Activated naive CD4-positive, alpha-beta T cell treated with anti-CD3 and anti-CD28 coated beads, Interleukin-2, amount 50 U/mL, for 72 hours (primary cell): ENCODE data around the gene GABBR1. TPM values are rescaled to one million over a fixed set of nuclear protein-coding genes. Genes with fewer than 3 reads are reported as not detected.
"Not testable (repeated sequence)": the region's sequence is repeated elsewhere in the genome, so short reads cannot be mapped to it uniquely, and the experiment has no call there.

Source experiments
- ATAC-seq, 2 donors: fragments of 150-1000 bp; cut with Tn5 transposase; 2 replicates each; pipeline ENCODE4 v1.10.0; 2021; ENCODE audit warnings: mild to moderate bottlenecking in 2 of 2, moderate library complexity in 2 of 2
- DNase-seq, 2 donors: peaks; one replicate each; pipeline ENCODE4 v3.0.0; 2021 to 2022; ENCODE audit warnings: low spot score in 2 of 2
- H3K27ac Mint-ChIP-seq, 2 donors: one replicate each; pipeline ENCODE4 v1.8.0; 2022; ENCODE audit warnings: mild to moderate bottlenecking in 2 of 2, mixed read lengths in 2 of 2
- H3K36me3 Mint-ChIP-seq, 2 donors: one replicate each; pipeline ENCODE4 v1.8.0; 2022; ENCODE audit warnings: mixed read lengths in 2 of 2
- H3K9me3 Mint-ChIP-seq, 2 donors: one replicate each; pipeline ENCODE4 v1.8.0; 2022; ENCODE audit warnings: mixed read lengths in 2 of 2
- total RNA-seq, 2 donors: library from RNA; stranded (reverse); gene quantifications; one replicate each; pipeline ENCODE4 v1.2.3, GENCODE V29; 2022

Gene GABBR1
- total RNA-seq, result 10 to 100 TPM; 21.7 to 25.3 TPM

GRCh38 chr6:29632789-29633533 lies at the start of gene GABBR1:
Gene GABBR1 (minus strand): TSS chr6:29633183. CDS start chr6:29632385, 798 bp downstream.
- Mint-ChIP-seq H3K27ac (peak within 1 kb of the TSS; percentile 73 to 83), H3K36me3 (no peaks in the 10 kb centered on the region), H3K9me3 (no peaks in the 10 kb centered on the region)
- peak; percentile 86 to 90 for ATAC-seq
- peak; percentile 70 to 80 for DNase-seq

GRCh38 chr6:29681811-29682210 lies 48.8 kb upstream of the GABBR1 start:
- no peak for DNase-seq
- no peaks in the 10 kb centered on the region for H3K9me3 Mint-ChIP-seq
- no peak for ATAC-seq
- H3K36me3 Mint-ChIP-seq, result no peaks in the 10 kb centered on the region
- no peak overlapping the region for H3K27ac Mint-ChIP-seq

- H3K9me3 Mint-ChIP-seq, result no peaks in the 10 kb centered on the region
- peak within 1 kb of the TSS in 1 of 2 donors; percentile 74 for H3K27ac Mint-ChIP-seq
- no peaks in the 10 kb centered on the region for H3K36me3 Mint-ChIP-seq
- DNase-seq, result no peak
- ATAC-seq, result peak in 1 of 2 donors; percentile 67
Observed at GRCh38 chr6:29680904-29681303, 47.9 kb upstream of the GABBR1 start, which contains the start of gene ZFP57. Gene ZFP57 (minus strand): TSS chr6:29681152. CDS start chr6:29677003, 4,149 bp downstream.

- H3K27ac Mint-ChIP-seq, result peak overlapping the region in 1 of 2 donors; percentile 74
- peak in 1 of 2 donors; percentile 50 for ATAC-seq
Observed at GRCh38 chr6:29680416-29680815, 47.4 kb upstream of the GABBR1 start.

GRCh38 chr6:29679962-29680361 lies 47.0 kb upstream of the GABBR1 start:
- no peaks in the 10 kb centered on the region for H3K9me3 Mint-ChIP-seq
- ATAC-seq, result peak in 1 of 2 donors; percentile 62
- H3K27ac Mint-ChIP-seq, result peak overlapping the region in 1 of 2 donors; percentile 74
- DNase-seq, result no peak
- H3K36me3 Mint-ChIP-seq, result no peaks in the 10 kb centered on the region

More at GRCh38 chr6:29680416-29680815, 47.4 kb upstream of the GABBR1 start:
- no peak for DNase-seq
- Mint-ChIP-seq H3K9me3 (no peaks in the 10 kb centered on the region), H3K36me3 (no peaks in the 10 kb centered on the region)

- DNase-seq (no peak), ATAC-seq (peak; percentile 38 to 43)
- Mint-ChIP-seq H3K27ac (no peak overlapping the region), H3K36me3 (no peaks in the 10 kb centered on the region), H3K9me3 (no peaks in the 10 kb centered on the region)
Observed at GRCh38 chr6:29678114-29678513, 45.1 kb upstream of the GABBR1 start.

- DNase-seq, result no peak
- H3K36me3 Mint-ChIP-seq, result no peaks in the 10 kb centered on the region
- peak overlapping the region in 1 of 2 donors; percentile 9 for H3K27ac Mint-ChIP-seq
- H3K9me3 Mint-ChIP-seq, result no peaks in the 10 kb centered on the region
- no peak for ATAC-seq
Observed at GRCh38 chr6:29676981-29677601, 44.1 kb upstream of the GABBR1 start.

GRCh38 chr6:29675561-29675960 lies 42.6 kb upstream of the GABBR1 start:
- Mint-ChIP-seq H3K9me3 (no peaks in the 10 kb centered on the region), H3K27ac (no peak overlapping the region), H3K36me3 (no peaks in the 10 kb centered on the region)
- no peak for DNase-seq
- ATAC-seq, result no peak

- Mint-ChIP-seq H3K9me3 (no peaks in the 10 kb centered on the region), H3K36me3 (no peaks in the 10 kb centered on the region), H3K27ac (no peak overlapping the region)
- no peak for DNase-seq
- ATAC-seq, result no peak
Observed at GRCh38 chr6:29674008-29674407, 41.0 kb upstream of the GABBR1 start.

GRCh38 chr6:29673161-29673560 lies 40.2 kb upstream of the GABBR1 start:
- ATAC-seq (no peak), DNase-seq (no peak)
- Mint-ChIP-seq H3K27ac (no peak overlapping the region), H3K9me3 (no peaks in the 10 kb centered on the region), H3K36me3 (no peaks in the 10 kb centered on the region)

- H3K36me3 Mint-ChIP-seq, ATAC-seq, DNase-seq, H3K27ac Mint-ChIP-seq, H3K9me3 Mint-ChIP-seq: not testable (repeated sequence)
Observed at GRCh38 chr6:29672116-29672515, 39.1 kb upstream of the GABBR1 start.

- H3K9me3 Mint-ChIP-seq, result no peaks in the 10 kb centered on the region
- no peaks in the 10 kb centered on the region for H3K36me3 Mint-ChIP-seq
- H3K27ac Mint-ChIP-seq, result peak overlapping the region in 1 of 2 donors; percentile 77
- ATAC-seq (no peak), DNase-seq (no peak)
Observed at GRCh38 chr6:29671026-29671425, 38.0 kb upstream of the GABBR1 start.

- Mint-ChIP-seq H3K27ac (no peak overlapping the region), H3K9me3 (no peaks in the 10 kb centered on the region), H3K36me3 (no peaks in the 10 kb centered on the region)
- DNase-seq (no peak), ATAC-seq (no peak)
Observed at GRCh38 chr6:29667158-29667557, 34.2 kb upstream of the GABBR1 start.

- H3K9me3 Mint-ChIP-seq, result no peaks in the 10 kb centered on the region
- ATAC-seq (no peak), DNase-seq (no peak)
- H3K36me3 Mint-ChIP-seq, result no peaks in the 10 kb centered on the region
- no peak overlapping the region for H3K27ac Mint-ChIP-seq
Observed at GRCh38 chr6:29666826-29667130, 33.8 kb upstream of the GABBR1 start.

GRCh38 chr6:29665942-29666825 lies 33.2 kb upstream of the GABBR1 start:
- H3K9me3 Mint-ChIP-seq, result no peaks in the 10 kb centered on the region
- no peak for ATAC-seq
- no peaks in the 10 kb centered on the region for H3K36me3 Mint-ChIP-seq
- H3K27ac Mint-ChIP-seq, result no peak overlapping the region
- DNase-seq, result no peak

GRCh38 chr6:29663300-29664042 lies 30.5 kb upstream of the GABBR1 start:
- no peaks in the 10 kb centered on the region for H3K9me3 Mint-ChIP-seq
- no peak for ATAC-seq
- no peak for DNase-seq
- no peak overlapping the region for H3K27ac Mint-ChIP-seq
- no peaks in the 10 kb centered on the region for H3K36me3 Mint-ChIP-seq
